NOMO-1 (cell line): ENCODE measurements around the gene TMEM186.

ENCODE experiments used
- DNase-seq, 2 experiments: peaks; one replicate each; lab custom pipeline; 2025; ENCODE audit not compliant: unreplicated experiment in 2 of 2; lab: John Stamatoyannopoulos, UW

The TMEM186 gene

DNA sequence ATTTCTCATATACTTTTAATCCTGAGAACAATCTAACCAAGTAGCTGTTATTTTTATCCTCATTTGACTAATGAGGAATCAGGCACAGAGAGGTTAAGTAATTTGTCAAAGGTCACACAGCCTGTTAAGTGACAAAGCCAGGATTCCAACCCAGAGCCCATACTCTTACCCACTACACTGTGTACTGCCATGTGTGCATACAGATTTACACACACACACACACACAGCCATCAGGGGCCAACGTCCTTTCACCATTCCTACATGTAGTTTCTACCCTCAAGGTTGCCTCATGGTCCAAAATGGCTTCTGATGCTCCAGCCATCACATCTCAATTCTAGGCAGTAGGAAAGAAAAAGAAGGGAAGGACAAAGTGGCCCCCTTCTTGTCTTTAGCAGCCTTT is 22.1 kb downstream of the TMEM186 start:
- no peak for DNase-seq

DNA sequence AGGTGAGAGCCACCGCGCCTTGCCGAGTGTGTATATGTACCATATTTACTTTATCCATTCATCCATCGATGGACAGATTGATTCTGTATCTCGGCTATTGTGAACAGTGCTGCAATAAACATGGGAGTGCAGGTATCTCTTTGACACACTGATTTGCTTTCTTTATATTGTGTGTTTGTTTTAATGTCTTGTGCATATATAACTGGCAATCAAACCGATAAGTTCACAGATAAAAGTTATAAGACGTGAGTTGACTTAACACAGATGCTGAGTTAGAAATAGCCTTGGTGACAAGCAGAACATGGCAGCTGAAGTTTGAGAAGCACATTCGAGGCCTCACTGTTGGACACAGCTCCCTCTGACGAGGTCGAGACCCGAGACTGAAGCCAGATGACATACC is 23.2 kb downstream of the TMEM186 start:
- DNase-seq, result no peak

DNA sequence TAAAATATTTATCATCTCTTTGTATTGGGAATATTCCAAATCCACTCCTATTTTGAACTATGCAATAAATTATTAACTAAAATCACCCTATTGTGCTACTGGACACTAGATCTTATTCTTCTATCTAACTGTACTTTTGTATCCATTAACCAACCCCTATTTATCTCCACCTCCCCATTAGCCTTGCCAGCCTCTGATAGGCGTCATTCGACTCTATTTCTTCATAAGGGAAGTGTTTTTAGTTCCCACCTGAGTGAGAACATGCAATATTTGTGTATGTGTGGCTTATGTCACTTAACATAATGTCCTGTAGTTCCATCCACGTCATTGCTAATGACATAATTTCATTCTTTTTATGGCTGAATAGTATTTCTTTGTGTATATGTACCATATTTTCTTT is 23.9 kb downstream of the TMEM186 start:
- DNase-seq, result no peak

DNA sequence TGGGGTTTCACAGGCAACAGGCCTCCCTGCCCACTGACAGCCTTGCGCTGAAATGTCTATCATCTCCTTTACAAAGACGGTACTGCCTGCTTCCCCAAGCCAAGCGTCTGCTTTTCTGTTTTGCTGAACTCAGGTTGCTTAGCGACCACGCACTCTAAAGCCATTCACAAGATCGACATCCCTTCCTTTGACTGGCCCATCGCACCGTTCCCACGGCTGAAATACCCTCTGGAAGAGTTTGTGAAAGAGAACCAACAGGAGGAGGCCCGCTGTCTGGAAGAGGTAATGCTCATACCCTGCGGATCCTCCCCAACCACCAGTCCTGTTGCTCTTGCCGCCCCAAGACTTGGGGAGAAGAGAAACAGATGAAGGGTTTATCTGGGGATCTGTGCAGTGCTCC is 28.7 kb downstream of the TMEM186 start:
- no peak for DNase-seq

DNA sequence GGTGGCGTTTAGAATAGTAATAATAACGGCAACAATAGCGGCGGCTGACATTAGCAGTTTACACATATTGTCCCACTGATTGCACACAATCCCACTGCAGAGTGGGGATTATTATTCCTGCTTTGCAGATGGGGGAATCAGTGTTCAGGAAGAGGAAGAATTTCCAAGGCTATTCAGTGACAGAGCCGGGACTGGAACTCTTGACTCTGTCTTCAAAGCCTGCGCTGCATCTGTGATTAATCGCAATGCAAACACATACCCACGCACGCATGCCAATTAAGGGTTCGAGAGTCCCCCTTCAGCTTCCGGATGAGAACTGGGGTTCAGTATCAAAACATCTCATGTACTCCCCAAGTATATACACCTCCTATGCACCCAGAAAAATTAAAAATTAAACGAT is 29.2 kb downstream of the TMEM186 start:
- DNase-seq, result no peak

DNA sequence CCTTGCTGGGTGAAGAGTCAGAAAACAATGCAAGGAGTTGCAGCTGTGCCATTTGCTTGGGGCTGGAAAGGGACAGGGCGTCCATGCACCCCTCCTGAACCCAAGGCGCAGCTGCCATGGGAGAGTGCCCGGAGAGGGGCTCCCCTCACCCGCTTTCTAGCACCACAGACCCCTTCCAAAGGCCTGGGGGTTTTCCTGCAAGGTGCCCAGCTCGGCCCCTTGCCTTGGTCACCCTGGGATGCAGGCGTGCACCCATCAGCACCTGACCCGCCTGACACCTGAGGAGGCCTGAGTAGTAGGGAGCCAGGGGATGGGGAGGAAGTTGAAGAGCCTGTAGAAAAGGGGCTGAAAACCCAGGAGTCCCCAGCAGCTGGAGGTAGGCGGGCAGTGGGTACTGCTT is 30.3 kb downstream of the TMEM186 start:
- no peak for DNase-seq

DNA sequence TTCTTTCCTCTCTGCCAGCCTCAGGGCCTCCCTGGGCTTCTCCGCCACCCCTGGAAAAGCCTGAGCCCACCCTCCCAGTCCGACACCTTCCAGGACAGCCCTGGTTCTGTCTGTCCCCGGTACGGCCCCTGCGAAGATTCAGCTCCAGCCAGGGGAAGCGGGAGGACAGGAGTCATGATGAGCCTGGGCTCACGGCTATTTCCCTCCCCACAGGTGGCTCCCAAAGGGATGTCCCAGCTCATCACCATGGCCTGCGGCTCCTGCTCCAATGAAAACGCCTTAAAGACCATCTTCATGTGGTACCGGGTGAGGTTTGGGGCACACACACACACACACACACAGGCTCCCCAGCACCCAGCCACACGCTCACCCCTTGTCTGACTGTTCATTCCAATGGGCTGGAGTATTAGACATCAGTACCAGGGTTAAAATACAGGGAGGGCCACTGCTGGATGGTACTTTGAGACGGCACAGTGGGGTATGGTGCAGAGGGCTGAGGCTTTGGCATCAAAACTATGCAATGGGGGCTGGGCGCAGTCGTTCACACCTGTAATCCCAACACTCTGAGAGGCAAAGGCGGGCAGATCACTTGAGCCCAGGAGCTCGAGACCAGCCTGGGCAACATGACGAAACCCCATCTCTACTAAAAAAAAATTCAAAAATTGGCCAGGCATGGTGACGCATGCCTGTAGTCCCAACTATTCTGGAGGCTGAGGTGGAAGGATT is 32.8 kb downstream of the TMEM186 start:
- DNase-seq, result no peak

DNA sequence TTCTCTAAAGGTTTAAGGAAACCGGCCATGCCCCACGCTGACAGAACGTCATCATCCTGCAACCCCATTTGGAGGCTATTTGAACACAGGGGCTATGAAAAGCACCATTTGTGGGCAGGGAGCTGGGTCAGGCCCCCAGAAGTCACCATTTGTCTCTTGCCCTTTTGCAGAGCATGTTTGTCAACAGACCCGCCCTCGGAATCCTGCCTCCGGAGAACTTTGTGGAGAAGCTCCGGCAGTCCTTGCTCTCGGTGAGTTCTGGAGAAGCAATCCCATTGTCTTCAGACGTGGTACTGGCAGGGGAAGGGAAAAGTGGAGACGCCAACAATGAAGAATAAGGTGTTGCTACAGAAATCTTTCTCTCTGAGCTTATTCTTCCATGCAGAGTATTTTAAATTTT is 33.5 kb downstream of the TMEM186 start:
- DNase-seq, result no peak

DNA sequence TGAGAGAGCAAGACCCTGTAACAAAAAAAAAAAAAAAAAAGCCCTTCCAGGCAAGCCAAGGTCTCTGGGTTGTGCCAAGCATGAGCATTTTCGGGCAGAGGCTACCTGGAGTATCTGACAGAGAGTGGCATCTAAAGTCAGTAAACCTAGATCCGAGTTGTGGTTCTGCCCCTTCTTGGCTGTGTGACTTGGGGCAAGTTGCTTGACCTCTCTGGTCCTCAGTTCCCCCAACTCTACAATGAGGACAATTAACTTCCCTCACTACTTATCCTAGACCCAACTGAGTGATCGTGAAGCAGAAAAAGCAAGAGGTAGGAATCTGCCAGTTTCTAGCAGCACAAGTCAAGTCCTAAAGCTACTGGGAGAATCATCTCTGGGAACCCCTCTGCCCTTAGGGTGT is 34.4 kb downstream of the TMEM186 start:
- DNase-seq, result no peak

DNA sequence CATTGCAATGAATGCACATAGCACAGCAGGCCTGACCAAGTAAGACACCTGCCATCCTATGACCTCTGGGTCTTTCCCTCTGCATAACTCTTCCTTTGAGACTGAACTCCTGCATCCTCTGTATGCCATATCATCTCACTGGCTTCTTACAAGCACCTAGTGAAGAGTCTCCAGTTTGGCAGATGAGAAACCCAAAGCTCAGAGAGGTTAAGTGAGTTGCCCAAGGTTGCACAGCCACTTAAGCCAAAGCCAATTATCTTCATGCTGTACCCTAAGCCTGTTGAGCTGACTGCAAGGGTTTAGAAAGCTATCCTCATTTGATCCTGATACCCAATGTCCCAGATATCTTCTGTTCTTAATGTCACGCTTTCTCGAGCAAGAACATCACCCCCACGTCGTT is 35.2 kb downstream of the TMEM186 start:
- DNase-seq, result no peak

DNA sequence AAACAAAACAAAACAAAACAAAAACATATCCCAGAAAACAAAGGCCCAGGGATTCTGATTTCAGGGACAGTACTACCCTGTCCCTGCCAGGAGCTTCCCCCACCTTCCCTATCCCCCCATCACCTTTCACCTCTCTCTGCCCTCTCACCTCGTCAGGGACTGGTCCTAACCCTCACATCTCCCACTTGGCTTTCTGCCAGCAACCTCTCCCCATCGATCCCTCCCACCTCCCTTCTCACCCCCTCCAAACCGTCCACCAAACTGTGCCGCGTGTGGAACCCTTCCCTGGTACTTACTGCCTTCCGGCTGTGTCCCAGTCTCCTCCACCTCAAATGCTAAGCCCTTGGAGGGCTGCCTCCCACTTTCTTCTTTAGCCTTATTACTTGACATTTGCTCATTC is 36.4 kb downstream of the TMEM186 start:
- no peak for DNase-seq

DNA sequence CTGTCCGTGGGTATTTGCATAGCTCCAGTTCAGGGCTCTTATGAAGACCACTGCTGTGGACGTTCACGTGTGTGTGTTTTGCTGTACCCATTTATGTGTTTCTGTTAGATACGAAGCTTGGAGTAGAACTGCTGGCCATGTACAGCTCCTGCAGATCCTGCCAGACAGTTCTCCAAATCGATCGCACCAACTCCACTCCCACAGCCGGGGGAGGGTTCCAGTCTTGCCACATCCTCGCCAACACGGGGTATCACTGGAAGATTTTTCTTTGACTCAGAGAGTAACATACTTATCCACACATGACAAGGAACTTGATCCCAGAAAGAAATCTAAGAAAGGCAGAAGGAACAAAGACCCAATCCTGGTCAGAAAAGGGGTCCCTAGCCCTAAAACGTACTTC is 37.4 kb downstream of the TMEM186 start:
- no peak for DNase-seq

DNA sequence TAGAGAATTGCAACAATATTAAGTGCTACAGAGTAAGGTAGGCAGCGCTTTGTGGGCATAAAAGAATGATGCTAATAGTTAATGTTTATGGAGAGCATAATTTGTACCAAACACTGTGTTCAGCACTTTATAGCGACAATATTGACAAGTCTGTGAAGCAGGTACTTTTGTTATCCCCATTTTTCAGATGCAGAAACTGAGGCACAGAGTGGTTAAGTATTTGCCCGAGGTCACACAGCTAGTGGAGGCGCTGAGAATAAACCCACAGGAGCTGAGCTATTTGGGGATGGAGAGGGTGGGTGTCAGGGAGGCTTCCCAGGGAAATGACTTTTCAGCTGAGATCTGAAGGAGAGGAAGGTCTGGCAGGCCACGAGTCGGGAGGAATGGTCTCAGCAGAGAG is 39.4 kb downstream of the TMEM186 start:
- no peak for DNase-seq

DNA sequence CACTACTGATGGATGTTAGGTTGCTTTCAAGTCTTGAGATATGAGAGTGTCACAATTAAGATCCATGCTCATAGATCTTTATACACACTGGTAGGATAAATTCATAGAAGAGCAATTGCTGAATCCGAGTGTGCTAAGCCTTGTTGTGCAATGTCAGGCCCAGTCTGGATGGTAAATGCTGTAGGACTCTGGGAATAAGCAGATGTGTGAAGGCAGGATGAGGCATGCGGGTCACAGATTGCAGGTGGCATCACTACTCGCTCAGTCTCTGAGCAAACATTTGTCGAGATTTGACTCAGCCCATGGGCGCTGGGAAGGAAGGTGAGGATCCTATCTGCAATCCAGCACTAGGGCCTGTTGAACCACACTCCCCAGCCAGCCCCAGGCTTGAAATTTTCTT is 40.7 kb downstream of the TMEM186 start:
- no peak for DNase-seq

DNA sequence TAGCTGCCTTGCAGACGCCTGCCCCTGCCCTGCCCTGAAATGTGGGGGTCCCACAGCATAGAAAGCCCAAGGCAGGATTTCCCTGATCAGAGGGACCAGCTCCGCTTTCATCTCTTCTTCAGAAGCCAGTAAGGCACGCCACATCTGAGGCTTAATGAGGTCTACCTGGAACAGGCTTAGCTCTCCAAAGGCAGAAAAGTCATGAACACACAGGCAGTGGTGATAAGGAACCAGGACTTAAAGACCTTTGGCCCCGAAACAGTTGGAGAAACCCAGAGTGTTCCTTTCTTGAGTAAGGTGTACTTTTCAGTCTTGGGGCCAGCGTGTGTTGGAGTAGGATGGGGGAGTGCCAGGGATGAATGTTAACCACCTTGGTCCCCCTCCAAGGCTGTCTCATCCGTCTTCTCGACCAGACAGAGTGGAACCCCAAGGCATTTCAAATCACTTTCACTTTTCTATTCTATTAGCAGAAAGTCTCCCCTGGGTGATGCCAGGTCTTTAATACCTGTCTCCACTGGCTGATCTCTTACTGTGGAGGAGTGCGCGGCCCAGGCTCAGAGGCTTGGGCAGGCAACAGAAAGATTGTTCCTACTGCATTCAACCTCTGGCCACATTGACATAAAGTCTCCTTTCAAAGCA is 43.9 kb downstream of the TMEM186 start:
- no peak for DNase-seq

DNA sequence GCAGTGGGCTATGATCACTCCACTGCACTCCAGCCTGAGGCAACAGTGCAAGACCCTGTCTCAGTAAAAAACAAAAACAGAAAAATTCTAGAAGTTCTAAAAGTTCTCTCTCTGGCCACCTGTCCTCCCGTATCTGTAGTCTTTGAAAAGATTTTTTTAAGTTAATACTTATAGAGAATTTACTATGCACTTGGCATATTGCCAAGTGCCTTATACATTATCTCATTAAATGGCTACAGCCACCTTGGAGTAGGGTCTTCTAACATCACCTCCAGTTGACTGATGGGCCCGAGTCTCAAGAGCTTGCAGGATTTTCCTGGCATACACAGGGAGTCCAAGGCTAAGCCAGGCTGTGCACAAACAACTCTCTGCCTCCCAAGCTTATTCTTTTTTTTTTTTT is 44.7 kb downstream of the TMEM186 start:
- DNase-seq, result no peak

DNA sequence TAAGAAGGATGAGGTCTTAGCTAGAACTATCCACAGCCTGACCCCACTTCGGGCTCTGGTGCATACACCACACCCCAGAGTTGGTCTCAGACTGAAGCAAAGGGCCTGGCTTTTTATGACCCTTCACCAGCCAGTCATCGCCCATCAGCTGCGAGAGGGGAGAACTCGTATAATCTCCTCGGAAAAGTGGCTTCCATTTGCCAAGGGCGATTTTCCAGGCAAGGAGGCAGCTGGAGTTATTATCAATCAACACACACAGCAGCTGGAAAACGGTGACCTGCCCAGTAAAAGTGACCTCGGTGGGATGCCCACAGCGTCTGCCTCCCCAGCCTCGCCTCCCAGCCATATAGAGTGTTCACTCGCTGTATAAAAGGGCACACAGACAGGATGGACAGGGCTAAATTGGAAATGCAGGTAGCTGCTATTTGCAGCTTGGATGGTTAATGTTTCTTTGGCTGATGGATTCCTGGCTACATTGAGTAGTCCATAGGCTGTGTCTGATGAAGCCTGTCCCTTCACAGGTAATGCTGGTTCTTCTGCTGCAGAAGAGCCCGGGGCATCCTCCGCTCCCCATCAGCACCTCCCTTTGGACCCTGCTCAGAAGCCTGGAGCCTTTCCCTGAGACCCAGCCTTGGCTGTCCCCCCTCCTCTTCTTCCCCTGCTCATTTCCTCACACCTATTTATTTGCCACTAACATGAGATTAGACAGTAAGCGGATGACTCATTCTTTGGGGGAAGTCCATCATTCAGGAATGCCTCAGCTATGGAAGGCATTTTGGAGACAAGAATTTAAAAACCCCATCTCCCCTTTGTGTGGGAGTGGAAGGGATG is 45.7 kb downstream of the TMEM186 start:
- DNase-seq, result no peak

DNA sequence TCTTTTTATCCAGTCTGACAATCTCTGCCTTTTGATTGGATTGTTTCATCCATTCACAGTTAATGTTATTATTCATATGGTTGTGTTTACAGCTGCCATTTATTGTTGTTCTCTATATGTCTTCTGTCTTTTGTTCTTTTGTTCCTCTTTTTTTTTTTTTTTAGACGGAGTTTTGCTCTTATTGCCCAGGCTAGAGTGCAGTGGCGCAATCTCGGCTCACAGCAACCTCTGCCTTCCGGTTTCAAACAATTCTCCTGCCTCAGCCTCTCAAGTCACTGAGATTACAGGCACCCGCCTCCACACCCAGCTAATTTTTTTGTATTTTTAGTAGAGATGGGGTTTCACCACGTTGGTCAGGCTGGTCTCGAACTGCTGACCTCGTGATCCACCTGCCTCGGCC is 48.5 kb downstream of the TMEM186 start:
- peak in 1 of 2 experiments; percentile 30 for DNase-seq
